ENCODE data around the gene GBGT1.

GBGT1 gene

DNA sequence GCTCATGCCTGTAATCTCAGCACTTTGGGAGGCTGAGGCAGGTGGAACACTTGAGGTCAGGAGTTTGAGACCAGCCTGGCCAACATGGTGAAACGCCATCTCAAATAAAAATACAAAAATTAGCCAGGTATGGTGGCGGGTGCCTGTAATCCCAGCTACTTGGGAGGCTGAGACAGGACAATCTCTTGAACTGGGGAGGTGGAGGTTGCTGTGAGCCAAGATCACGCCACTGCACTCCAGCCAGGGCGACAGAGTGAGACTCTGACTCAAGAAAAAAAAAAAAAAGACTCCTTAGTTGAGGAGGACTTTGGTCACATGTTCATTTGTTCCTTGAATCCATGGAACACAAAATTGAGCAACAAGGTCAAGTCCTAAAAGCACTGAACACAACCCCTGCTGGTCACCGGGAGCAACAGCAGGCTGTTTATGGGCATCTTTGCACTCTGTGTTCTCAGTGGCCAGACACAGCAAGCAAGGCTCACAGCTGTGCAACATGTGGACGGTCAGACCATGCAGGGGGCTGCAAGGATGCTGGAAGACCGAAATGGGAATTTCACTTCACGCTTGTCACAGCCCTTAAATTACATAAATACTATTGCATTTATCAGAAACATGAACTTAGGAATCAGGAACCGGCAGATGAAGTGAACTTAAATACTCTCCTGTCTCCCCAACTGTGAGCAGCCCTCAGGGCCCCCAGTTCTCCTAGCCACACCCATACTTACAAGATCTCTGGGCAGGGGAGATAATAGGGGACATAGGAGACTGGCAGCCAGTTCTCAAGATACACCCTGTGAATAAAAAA, 2.8 kb downstream of the GBGT1 start:
- peak; percentile 24 to 30 for DNase-seq

DNA sequence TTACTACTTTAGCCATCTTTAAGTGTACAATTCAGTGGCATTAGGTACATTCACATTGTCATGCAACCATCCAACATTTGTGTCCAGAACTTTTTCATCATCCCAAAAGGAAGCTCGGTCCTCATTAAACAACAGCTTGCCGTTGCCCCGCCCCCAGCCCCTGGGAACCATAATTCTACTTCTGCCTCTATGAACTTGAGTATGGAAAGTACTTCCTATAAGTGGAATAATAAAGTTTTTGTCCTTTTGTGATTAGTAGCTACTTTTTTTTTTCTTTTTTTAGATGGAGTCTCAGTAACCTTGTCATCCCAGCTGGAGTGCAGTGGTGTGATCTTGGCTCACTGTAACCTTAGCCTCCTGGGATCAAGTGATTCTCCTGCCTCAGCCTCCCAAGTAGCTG, 5.0 kb downstream of the GBGT1 start:
- no peak for DNase-seq

DNA sequence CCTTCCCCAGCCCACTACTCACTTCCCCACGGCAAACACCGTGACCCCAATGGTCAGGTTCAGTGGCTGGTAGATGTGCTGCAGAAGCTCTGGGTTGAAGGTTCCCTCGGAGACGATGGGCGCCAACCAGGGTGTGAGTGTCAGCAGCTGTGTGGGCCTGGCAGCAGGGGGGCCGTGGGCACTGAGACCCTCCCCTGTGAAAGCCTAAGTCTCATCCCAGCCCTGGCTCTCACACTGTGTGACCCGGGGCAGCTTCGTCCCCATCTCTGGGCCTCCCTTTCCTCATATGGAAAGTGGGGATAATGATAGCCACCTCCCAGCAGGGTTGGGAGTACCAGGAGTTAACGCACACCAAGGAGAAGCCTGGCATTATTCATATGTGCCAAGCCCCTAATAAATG, 8.6 kb downstream of the GBGT1 start:
- no peak for DNase-seq

DNA sequence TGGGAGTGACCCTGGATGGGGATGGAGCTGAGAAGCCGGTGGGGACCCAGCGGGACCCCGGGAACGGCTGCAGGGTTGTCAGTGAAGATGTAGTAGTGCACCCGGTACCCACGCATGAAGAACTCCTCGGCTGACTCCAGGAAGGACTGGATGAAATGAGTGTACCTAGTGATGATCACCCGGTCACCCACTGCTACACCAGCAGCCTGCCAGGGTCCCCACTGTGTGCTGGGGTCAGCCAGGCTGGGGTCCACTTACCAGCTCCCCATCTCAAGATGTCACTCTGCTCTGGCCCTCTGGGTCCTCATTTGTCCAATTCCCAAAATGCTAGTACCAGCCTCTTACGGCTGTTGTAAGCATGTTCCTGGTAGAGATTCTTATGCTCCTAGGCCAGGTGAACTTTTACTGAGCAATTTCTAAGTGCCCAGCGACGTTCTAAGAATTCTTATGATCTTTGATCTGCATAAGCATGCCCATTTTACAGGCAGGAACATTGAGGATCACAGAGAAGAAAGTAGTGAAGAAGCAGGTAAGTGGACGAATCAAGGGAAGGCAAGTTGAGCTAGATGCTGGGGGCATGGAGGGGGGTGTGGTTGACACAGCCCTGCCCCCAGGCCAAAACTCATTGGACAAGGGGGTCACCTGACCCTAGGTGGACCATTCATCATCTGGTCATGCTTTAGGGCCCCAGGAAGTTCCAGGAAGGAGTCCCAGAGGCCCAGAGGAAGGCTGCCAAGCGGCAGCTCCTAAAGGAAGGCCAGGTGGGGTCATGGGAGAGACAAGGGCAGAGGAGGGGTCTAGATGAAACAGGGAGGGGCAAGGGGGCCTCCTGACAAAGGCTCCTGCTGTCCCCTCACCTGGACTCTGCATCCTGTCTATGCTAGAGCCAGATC, 9.4 kb downstream of the GBGT1 start:
- DNase-seq = no peak

DNA sequence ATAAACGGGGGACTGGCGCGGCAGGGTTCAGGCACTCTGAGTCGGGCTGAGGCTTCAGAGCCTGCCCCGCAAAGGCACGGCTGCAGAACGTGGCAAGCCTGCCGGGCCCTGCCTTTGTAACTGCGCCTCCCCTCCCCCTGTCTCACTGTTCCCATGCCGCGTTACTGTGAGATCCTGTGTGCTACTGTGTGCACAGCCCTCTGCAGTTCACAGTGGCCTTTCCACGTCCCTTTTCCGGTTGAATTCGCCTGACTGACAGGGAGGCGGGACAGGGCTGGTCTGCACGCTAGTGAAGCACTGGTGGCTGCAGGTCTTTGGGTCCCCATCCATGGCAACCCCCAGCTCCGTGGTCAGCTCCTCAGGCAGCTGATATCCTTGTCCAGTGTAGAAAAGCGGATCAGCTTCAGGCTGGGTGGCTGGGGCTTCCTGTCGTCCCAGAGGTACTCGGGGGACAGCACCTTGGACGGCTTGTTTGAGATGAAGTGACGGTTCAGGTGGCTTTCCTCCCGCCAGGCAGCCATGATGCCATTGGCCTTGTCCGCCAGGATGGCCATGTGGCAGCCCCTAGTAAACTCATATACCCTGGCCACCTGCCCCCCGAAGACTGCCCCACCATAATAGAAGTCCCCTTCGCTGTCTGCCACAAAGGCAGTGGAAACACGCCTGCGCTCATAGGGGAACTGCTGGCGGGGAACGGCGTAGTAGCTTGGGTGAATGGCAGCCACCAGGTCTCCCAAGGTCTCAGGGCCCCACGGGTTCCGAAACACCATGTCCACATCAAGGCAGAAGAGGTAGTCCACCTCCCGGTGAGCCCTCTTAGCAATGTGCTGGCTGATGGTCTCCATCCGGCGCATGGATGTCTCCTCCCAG, 10.3 kb downstream of the GBGT1 start:
- DNase-seq = no peak

DNA sequence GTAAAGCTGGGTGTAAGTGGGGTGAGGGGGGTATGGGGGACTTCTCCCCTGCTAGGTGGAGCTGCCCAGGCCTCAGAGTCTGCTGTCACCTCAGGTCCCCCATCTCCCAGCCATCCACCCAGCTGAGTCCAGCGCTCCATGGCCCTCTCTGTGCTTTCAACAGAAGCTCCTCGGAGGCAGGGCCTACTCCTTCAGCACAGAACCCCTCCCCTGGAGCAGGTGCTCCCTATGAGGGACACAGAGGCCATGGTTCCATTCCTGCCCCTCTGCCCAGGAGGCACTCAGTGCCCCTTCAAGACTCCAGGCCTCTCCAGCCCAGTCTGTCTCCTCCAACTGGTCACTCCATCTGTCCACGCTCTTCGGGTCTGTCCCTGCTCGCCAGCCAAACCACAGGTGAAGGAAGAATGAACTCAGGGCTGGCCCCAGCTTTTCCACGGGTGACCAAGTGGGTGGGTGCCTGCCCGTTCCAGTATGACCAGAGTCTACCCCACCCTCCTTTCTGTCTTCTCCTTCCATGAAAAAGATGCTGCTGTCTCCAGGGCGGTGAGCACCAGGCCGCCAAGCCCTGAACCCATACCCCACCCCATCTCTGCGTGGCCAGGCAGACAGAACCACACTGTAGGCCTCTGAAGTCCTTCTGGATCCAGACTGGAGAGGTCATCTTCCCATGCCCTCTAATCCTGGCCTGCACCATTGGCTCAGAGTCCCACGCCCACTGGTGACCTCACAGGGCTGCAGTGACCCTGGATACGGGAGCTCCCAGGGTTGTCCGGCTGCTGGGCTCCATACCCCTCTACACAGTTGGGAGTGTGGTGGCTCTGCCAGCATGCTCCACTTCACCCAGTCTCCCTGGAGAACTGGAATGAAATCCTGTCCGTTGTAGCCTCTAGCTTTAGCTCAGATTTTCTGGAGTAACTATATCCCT, 11.9 kb downstream of the GBGT1 start:
- no peak for DNase-seq

DNA sequence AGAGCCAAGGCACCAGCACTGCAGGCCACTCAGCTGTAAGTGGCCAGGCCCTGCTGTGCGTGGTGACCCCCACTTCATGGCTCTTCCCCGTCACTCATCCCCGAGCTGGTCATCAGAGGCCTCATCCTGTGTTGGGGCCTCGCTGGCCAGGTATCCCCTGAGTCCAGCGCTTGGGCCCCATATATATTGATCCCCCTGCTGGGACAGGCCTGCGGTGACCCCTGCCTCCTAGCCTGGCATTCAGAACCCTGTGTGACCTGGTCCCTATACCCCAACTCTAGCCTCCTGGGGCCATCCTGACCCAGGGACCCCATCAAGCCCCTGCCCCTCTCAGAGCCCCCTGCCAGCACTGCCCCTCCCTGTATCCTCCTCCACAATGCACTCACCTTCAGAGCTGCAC, 12.7 kb downstream of the GBGT1 start:
- DNase-seq = no peak

DNA sequence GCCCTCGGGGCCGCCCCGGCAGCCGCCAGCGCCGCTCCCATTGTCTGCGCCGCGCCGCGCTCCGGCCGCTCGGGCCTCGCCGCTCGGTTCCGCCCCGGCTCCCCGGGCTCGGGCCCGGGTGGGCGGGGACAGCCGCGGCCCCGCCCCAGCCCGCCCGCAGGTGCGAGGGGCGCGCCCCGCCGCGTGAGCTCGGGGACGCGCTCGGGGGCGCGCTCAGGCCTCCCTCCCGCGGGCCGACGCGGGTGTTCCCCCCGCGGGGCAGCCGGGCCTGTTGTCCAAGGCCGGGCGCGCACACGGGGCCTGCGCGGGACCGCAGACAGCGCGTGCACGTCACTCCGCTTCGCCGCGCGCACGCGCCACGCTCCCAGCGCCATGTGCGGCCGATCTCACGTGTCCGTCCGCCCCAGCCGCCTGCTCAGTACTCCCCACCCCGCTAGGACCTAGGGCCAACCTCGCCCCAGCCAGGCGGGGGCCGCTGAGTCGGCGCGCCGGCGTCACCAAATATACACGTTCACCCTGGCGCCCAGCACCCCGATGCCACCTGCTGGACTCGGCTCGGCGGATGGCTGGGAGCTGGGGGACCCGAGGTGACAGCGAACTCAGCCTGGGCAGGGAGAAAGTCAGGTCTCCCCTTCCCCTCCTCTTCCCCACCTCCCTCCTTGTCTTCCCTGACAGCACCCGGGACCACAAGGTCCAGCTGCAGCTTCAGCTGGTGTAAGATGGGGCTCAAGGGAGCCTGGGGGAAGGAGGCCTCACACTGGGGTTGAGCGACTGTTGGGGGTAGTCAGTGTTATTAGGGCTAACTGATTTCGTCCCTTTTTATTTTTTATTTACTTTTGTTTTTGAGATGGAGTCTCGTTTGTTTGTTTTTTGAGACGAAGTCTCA, 14.3 kb downstream of the GBGT1 start:
- peak; percentile 78 to 86 for DNase-seq

DNA sequence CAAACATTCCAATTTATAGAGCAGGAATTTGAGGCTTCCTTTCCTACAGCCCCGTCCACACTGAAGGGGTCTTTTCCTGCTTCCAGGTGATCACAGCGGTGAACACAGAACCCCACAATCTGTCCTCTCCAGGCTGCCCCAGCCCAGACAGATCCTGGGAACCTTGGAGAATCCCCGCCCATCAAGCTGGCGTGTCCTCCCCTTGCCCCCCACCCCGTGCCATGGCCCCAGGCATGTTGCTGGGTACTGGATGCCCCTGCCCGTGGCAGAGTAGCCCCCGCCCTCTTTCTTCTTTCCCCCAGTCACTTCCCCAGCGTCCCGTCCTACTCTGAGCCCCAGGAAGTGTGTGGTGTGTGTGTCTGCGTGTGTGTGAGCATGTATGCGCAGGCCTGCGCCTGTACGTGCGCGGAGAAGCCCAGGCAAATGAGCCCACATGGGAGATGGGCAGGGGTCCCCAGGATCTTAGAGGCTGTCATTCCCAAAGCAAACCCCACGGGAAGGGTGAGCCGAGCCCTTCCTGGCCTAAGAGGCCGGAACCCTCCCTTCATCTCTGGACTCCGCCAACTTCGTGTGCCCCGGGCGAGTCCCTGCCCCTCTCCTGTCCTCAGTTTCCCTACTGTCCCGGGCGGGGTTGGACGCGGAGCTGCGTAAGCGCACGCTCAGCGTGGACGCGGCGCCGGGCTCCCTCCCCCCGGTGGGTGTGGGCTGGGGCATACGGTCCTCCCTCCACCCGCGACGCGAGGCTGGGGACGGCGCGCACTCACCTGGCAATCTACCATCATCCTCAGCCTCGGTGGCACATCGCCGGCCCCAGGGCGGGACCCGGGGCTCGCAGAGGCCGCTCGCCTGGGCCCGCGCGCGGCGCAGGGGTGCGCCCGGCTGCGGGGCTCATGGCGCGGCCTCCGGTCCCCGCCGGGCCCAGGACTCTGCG, 15.2 kb downstream of the GBGT1 start:
- no peak for DNase-seq

DNA sequence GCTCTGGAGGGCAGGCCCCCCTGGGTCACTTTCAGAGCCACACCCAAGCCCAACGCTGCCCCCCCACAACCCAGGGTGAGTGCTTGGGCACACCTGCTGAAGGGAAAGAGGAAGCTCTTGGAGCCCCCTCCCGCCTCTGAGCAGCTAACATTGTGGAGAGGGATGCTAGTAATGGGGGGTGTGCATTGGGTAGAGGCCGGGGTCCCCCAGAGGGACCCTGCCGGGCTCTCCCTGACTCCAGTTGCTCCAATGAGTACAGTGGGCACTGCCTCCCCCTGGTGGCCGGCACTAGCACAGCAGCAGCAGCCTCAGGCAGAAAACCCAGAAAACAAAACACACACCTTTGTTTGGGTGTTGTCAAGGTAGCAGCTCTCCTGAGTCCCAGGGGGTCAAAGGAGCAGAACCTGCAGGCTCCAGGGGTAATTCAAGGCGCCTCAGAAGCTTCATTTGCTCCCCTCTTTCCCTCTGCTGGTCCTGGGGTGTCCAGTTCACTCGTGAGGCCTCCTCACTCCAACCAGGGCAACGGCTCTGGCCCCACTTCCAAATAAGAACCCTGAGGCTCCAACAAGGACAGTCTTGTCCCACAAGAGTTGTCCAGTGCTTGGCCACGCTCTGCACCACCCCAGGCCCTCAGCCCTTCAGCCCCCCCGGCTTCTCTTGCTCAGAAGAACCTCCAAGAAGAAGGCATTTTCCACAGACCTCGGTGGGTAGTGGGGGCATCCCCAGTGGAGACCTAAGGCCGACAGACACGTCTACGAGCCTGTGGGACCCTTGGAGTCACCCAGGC, 16.1 kb downstream of the GBGT1 start:
- peak; percentile 36 to 60 for DNase-seq

DNA sequence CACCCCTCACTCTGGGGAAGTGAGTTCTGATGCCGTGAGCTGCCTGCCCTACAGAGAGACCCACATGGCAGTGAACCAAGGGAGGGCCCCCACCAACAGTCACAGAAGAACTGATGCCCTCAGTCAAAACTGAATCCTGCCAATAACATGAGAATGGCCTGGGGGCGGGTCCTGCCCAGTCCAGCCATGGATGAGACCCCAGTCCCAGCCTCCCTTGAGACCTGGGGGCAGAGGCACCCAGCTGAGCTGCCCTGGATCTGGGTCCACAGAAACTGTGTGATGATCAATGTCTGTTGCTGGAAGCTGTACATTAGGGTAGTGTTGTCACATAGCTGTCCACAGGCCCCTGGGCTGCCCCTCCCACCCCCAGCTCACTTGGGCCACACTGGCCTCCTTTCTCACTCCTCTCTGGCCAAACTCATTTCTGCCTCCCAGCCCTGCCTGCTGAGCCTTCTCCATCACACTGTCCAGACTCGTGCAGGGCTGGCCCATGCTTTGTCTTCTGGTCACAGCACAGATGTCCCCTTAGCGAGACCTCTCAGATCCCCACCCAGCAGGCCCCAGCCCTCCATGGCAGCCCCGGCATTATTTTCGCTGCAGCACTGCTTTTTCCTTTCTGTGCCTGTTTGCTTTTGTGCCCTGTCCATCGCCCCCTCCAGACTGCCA, 16.8 kb downstream of the GBGT1 start:
- no peak for DNase-seq

DNA sequence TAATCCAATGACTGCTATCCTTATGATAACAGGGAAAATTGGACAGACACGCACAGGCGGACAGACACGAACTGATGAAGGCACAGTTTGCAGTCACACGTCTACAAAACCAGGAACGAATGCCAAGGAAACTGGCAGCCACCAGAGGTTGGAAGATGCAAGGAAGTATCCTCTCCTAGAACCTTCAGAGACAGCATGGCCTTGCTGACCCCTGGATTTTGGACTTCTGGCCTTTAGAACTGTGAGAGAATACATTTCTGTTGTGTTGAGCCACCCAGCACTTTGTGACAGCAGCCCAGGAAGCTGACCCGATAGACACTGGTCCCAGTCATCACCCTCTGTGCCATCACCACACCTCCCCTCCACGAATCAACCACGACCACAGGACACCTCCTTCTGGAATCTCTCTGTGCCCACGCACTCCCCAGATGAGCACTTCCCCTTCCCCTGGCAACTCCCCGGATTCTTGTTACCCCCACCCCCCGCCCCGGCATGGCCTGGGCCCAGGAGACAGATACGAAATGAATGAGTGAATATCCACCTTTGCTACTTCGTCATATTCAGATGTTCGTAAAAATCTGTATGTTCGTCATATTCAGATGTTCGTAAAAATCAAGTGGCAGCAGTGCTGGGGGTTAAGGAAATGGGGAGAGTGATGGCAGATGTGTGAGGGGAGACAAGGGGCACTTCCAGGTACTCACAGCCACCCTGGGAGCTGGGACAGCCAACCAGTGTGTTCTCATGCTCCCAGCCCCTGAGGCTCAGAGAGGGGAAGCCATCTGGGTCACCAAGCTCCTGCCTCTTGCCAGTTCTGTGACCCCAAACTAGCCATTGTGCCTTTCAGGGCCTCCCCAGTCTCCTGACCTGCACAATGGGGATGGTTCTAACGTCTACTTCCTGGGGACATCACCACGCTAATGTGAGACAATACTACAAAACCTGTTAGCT, 18.5 kb downstream of the GBGT1 start:
- DNase-seq = no peak

DNA sequence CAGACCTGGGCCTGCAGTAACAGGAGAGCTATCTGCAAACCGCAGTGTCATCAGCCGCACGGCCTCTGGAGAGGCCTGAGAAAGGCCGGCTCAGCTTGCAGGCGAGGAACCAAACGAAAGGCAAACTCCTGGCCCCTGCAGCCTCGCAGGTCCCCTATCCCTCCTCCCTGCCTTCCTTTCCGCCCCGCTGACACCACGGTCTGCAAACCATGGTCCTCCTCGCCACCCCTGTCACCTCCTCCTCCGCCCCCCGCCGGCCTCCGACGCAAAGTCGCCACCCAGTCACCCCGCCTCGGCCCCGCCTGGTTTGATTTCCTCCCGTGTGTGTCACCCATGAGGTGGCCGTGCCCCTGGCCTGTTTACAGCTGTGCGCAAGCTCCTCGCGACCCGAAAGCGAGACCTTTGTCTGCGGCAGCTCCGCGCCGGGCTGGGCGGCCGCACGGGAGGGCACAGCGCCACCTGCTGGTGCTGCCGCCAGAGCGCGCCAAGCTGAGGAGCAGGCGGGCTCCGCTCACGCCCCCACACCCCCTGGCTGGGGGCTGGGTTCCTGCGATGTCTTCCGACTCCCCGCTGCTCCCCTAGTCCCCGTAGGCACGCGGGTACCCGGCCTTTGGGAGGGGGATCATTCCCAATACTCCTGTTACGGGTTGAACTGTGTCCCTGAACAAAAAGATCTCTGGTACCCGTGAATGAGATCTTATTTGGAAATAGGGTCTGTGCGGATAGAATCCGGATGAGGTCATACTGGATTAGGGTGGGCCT, 19.4 kb downstream of the GBGT1 start:
- peak; percentile 67 to 83 for DNase-seq

DNA sequence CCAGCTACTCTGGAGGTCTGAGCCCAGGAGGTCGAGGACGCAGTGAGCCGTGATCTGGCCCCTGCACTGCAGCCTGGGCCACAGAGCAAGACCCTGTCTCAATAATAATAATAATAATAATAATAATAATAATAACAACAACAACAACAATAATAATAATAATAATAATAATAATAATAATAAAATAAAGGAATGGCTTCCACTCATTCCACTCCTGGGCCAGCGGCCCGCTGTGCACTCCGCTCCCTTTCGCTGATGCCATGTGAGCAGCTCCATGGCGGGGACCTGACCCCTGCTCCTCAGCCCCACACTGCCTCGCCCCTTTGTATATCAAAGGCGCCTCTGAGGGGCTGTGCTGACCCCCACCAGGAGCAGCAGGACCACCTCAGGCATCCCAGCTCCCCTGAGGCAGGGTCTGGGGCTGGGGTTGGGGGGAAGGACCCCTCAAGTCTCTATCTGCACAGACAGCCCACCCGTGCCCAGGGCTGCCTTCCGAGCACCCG, 20.0 kb downstream of the GBGT1 start:
- DNase-seq = no peak

DNA sequence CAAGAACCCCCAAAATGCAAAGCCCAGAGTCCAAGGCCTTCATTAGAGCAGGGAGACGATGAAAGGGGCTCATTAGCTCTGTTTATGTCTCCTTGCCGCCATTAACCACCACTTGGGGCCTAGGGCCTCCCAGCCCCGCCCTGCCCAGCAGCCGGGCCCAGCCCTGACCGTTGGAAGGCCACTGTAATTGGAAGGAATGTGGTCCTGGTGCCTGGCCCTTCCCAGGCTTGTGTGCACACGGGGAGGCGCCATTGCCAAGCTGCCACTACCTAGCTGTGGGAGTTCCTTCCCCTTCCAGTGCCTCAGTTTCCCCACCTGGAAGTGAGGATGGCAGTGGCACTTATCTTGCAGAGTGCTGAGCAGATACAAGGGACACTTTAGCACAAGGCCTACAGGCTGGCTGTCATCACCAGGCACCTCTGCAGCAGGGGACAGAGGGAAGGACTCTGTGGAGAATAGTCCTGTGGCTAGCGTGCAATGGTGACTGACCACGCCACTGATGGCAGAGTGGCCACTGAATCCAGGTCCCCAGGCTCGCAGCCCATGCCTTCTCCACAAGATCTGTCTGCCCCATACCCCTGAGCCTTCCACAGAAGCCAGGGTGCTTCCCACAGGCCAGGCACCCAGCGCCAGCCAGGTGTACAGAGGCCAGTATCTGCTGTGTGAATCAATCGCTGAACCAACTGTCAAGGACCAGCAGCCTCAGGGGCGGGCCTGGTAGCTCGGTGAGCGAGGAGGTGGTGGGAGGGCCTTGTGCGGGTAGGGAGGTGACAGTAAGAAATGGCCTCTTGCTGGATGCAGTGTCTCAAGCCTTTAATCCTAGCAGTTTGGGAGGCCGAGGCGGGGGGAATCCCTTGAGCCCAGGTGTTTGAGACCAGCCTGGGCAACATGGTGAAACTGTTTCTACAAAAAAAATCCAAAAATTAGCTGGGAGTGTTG, 20.8 kb downstream of the GBGT1 start:
- peak in 1 of 2 experiments; percentile 36 for DNase-seq
